ENCODE data around the gene VTCN1. TPM values are rescaled to one million over a fixed set of nuclear protein-coding genes. Genes with fewer than 3 reads are reported as not detected.

VTCN1 gene
- total RNA-seq, 1 experiment from 2014 or later: not detected

- DNase-seq (ENCODE audit: low read depth): no peak
These were observed 1.6 kb downstream of the VTCN1 start for GRCh38 chr1:117209094-117209493.

- no peak for DNase-seq (ENCODE audit: low read depth)
These were observed 2.1 kb downstream of the VTCN1 start for GRCh38 chr1:117208580-117208979.

- no peak for DNase-seq (ENCODE audit: low read depth)
These were observed 5.4 kb downstream of the VTCN1 start for GRCh38 chr1:117205368-117205767.

GRCh38 chr1:117201808-117202207, 8.9 kb downstream of the VTCN1 start:
- no peak for DNase-seq (ENCODE audit: low read depth)

GRCh38 chr1:117198097-117198496, 12.6 kb downstream of the VTCN1 start:
- DNase-seq (ENCODE audit: low read depth): no peak

GRCh38 chr1:117189726-117190125, 21.0 kb downstream of the VTCN1 start:
- DNase-seq (ENCODE audit: low read depth): no peak

- DNase-seq (ENCODE audit: low read depth): no peak
These were observed 21.8 kb downstream of the VTCN1 start for GRCh38 chr1:117188816-117189437.

GRCh38 chr1:117188170-117188815, 22.4 kb downstream of the VTCN1 start:
- DNase-seq (ENCODE audit: low read depth): no peak

- no peak for DNase-seq (ENCODE audit: low read depth)
These were observed 27.6 kb downstream of the VTCN1 start for GRCh38 chr1:117183112-117183511.

- DNase-seq (ENCODE audit: low read depth): no peak
These were observed 28.4 kb downstream of the VTCN1 start for GRCh38 chr1:117182319-117182718.

GRCh38 chr1:117181630-117182041, 29.1 kb downstream of the VTCN1 start:
- DNase-seq (ENCODE audit: low read depth): peak; percentile 67

- no peak for DNase-seq (ENCODE audit: low read depth)
These were observed 30.4 kb downstream of the VTCN1 start for GRCh38 chr1:117180147-117180967.

- no peak for DNase-seq (ENCODE audit: low read depth)
These were observed 31.3 kb downstream of the VTCN1 start for GRCh38 chr1:117179471-117179870.

- no peak for DNase-seq (ENCODE audit: low read depth)
These were observed 32.0 kb downstream of the VTCN1 start for GRCh38 chr1:117178756-117179155.

GRCh38 chr1:117177376-117177775, 33.4 kb downstream of the VTCN1 start:
- no peak for DNase-seq (ENCODE audit: low read depth)

- DNase-seq (ENCODE audit: low read depth): no peak
These were observed 34.1 kb downstream of the VTCN1 start for GRCh38 chr1:117176579-117176978.

GRCh38 chr1:117174851-117175250, 35.9 kb downstream of the VTCN1 start:
- no peak for DNase-seq (ENCODE audit: low read depth)

GRCh38 chr1:117173691-117174090, 37.0 kb downstream of the VTCN1 start:
- no peak for DNase-seq (ENCODE audit: low read depth)

GRCh38 chr1:117173006-117173405, 37.7 kb downstream of the VTCN1 start:
- DNase-seq (ENCODE audit: low read depth): no peak

GRCh38 chr1:117171900-117172511, 38.7 kb downstream of the VTCN1 start:
- peak; percentile 88 for DNase-seq (ENCODE audit: low read depth)

GRCh38 chr1:117169871-117170596, 40.7 kb downstream of the VTCN1 start:
- DNase-seq (ENCODE audit: low read depth): peak; percentile 34

- peak; percentile 48 for DNase-seq (ENCODE audit: low read depth)
These were observed 43.3 kb downstream of the VTCN1 start for GRCh38 chr1:117167402-117167801.

All from M059J (cell line).